H1 (cell line): ENCODE results near the gene PTGER3. TPM values are rescaled to one million over a fixed set of nuclear protein-coding genes. Genes with fewer than 3 reads are reported as not detected.

Source experiments
- SIN3A ChIP-seq, 2 experiments: IDR thresholded peaks in 1 of 2; conservative IDR thresholded peaks in 1 of 2; 2 replicates each; pipeline ENCODE4 v1.6.1; 2011 to 2012; ENCODE audit warnings: low read length in 2 of 2, improper control_type of control experiment in 1 of 2, low read depth in 1 of 2, mild to moderate bottlenecking in 1 of 2
- polyA plus RNA-seq, 7 experiments: library from polyadenylated mRNA; depleted of rRNA in 3 of 7; stranded (reverse) in 5 of 7; unstranded in 2 of 7; fragments of >200 nt in 5 of 7; fragments of 200-250 nt in 2 of 7; gene quantifications; 1 replicate in 5 of 7; 2 replicates in 1 of 7; 4 replicates in 1 of 7; pipeline versions ENCODE4 v1.2.1 to v1.2.3, GENCODE V29; 2011 to 2013; ENCODE audit warnings: missing spikeins in 2 of 7, mixed read lengths in 2 of 7
- total RNA-seq: library from RNA; stranded (reverse); fragmentation: NEBNext Ultra II Directional; extraction: Animal tissue kit (Norgen Biotek cat#: 25700); gene quantifications from 2 replicates; pipeline ENCODE4 v1.2.1, GENCODE V29; 2021
- TF ChIP-seq, protein P1 (sequence below): IDR thresholded peaks from 2 replicates; pipeline ENCODE4 v1.6.1; 2012; ENCODE audit warnings: inconsistent platforms

PTGER3 gene
- total and polyA plus RNA-seq, 2 of the 8 experiments (the other 6 are each of a cell fraction or from before 2014, with no cell fraction given), result 0.38 to 0.82 TPM

DNA sequence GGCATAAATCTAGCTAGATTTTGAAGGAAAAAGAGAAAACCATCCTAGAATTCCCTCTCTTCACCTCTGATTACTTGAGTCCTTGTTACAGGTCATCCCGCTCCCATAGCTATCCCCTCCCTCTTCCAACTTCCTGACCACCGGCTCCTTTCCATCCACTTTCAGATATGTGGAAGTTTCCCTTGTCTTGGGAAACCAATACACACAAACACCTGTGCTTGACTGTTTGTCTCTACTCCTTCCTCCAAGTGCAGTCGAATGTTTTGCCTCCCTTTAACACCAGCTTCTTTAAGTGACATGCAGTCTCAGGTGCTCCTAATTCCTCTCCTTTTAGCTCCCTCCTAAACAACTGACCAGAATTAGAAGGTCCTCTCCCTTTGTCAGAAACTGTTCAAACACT is 70.0 kb downstream of the PTGER3 start (continued):
- TF ChIP-seq, protein P1, sequence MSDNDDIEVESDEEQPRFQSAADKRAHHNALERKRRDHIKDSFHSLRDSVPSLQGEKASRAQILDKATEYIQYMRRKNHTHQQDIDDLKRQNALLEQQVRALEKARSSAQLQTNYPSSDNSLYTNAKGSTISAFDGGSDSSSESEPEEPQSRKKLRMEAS, result no peak
- TF ChIP-seq SIN3A (conservative IDR thresholded peaks at IDR 0.05 in 1 of 2, IDR thresholded peaks at IDR 0.05 in 1 of 2; ENCODE audit: low read depth in 1 of 2, low read length in 2 of 2), result no peak
